Pancreas (tissue), 10 donors: ENCODE results near the gene SPOCK1. TPM values are rescaled to one million over a fixed set of nuclear protein-coding genes. Genes with fewer than 3 reads are reported as not detected.

ENCODE experiments used
- ATAC-seq, 4 donors: fragments of 200-7000 bp; cut with Tn5 transposase; one replicate each; pipeline versions ENCODE4 v1.8.0 to v1.9.1; 2020; ENCODE audit warnings: mild to moderate bottlenecking in 4 of 4, moderate library complexity in 4 of 4
- DNase-seq, 6 donors: peaks; one replicate each; pipeline ENCODE4 v3.0.0-alpha.2; 2020
- FAIRE-seq: peaks from 2 replicates; lab custom pipeline; 2012; peaks lifted over from hg19 to GRCh38; lab: Jason Lieb, UNC
- H3K27ac ChIP-seq, 4 donors: fragments of 200-600 bp; sonication (generic); 1 replicate in 3 of 4; 2 replicates in 1 of 4; pipeline versions ENCODE4 v1.5.0 to v1.8.0; 2020
- H3K27me3 ChIP-seq, 4 donors: fragments of 200-600 bp; one replicate each; pipeline ENCODE4 v1.8.0; 2021
- H3K36me3 ChIP-seq, 3 donors: fragments of 200-600 bp; sonication (generic) in 1 of 3; one replicate each; pipeline versions ENCODE4 v1.5.0 to v1.8.0; 2020 to 2021
- H3K4me1 ChIP-seq, 3 donors: fragments of 200-600 bp; one replicate each; pipeline ENCODE4 v1.8.0; 2021
- H3K4me3 ChIP-seq, 4 donors: fragments of 200-600 bp; sonication (generic) in 2 of 4; one replicate each; pipeline versions ENCODE4 v1.5.0 to v1.8.0; 2020 to 2021
- H3K9me3 ChIP-seq, 4 donors: fragments of 200-600 bp; one replicate each; pipeline ENCODE4 v1.8.0; 2021
- CTCF ChIP-seq, 4 donors: fragments of 200-600 bp; sonication (generic) in 3 of 4; IDR thresholded peaks; one replicate each; pipeline versions ENCODE4 v1.5.0 to v1.8.0; 2021; ENCODE audit warnings: antibody characterized with exemption in 4 of 4
- WGBS, 2 donors: extraction: QIAGEN DNeasy Blood & Tissue Kit; methylation state at CpG; one replicate each; pipeline ENCODE4 v1.1.7; 2013; 5-methylcytosine and 5-hydroxymethylcytosine counted together
- intact Hi-C, 3 donors: fragments of 100-400 bp; cut with DNase I; formaldehyde crosslinking; loops; one replicate each; pipeline versions ENCODE4 v1.11.1 to v1.14.2; 2022
- polyA plus RNA-seq, 2 donors: library from polyadenylated mRNA; stranded (reverse); fragments of 200-250 nt; gene quantifications; one replicate each; pipeline ENCODE4 v1.2.3, GENCODE V29; 2013
- total RNA-seq, 6 donors: library from RNA; stranded (reverse); fragmentation: NEBNext Ultra II Directional in 4 of 6; extraction: Animal tissue kit (Norgen Biotek cat#: 25700) in 4 of 6; gene quantifications; one replicate each; pipeline versions ENCODE4 v1.2.1 to v1.2.4, GENCODE V29; 2021 to 2023
- donor health status: healthy with polysubstance abuse.
- donor health status: DM: no; HTN: no; CAD: no; lungs with moderate emphysema.
- donor health status: DM: no; HTN: no; CAD: no.
- donor health status: control.
- donor health status: control.
- donor health status: Bipolar disorder and iron deficiency.
- donor health status: DM: yes; HTN: yes; CAD: no.
- donor health status: DM: no; HTN: no; CAD: no.
- donor health status: DM: no; HTN: no; CAD: no.
- donor health status: DM: yes; HTN: yes; CAD: no.

SPOCK1 gene
- total and polyA plus RNA-seq, 8 donors = 1.7 to 16.5 (median 5.3) TPM

GRCh38 chr5:137069358-137069757 is 429.8 kb downstream of the SPOCK1 start:
- no peaks in the 10 kb centered on the region for H3K27me3 ChIP-seq
- FAIRE-seq = no peak
- no peak for ATAC-seq
- no peaks in the 10 kb centered on the region for H3K9me3 ChIP-seq
- H3K4me3 ChIP-seq = no peak overlapping the region
- no peak for DNase-seq
- intact Hi-C loops = no loop called here
- WGBS, 2 donors = 91 to 93% methylated on average over 12 of the region's 12 CpGs
- H3K4me1 ChIP-seq = peaks cover 14 to 24% (median 18%) of the 10 kb centered on the region in 3 donors
- TF ChIP-seq CTCF (IDR thresholded peaks at IDR 0.05) = no peak
- no peak overlapping the region for H3K27ac ChIP-seq
- no peaks in the 10 kb centered on the region for H3K36me3 ChIP-seq

GRCh38 chr5:137061382-137061781 is 437.7 kb downstream of the SPOCK1 start:
- DNase-seq = no peak
- no peak for FAIRE-seq
- H3K4me1 ChIP-seq = no peaks in the 10 kb centered on the region
- H3K9me3 ChIP-seq = no peaks in the 10 kb centered on the region
- no peaks in the 10 kb centered on the region for H3K27me3 ChIP-seq
- no peak for ATAC-seq
- intact Hi-C loops = no loop called here
- no peak overlapping the region for H3K27ac ChIP-seq
- no peak for TF ChIP-seq CTCF (IDR thresholded peaks at IDR 0.05)
- H3K4me3 ChIP-seq = no peak overlapping the region
- WGBS, 2 donors = 64 to 67% methylated on average over 4 of the region's 4 CpGs
- no peaks in the 10 kb centered on the region for H3K36me3 ChIP-seq

- no peak for FAIRE-seq
Observed at GRCh38 chr5:137058089-137058488, 441.0 kb downstream of the SPOCK1 start.

GRCh38 chr5:137056676-137057075 is 442.4 kb downstream of the SPOCK1 start:
- TF ChIP-seq CTCF (IDR thresholded peaks at IDR 0.05) = no peak
- DNase-seq = no peak
- no peak overlapping the region for H3K4me3 ChIP-seq
- no peak overlapping the region for H3K27ac ChIP-seq
- no peaks in the 10 kb centered on the region for H3K36me3 ChIP-seq
- ATAC-seq = no peak
- H3K9me3 ChIP-seq = no peaks in the 10 kb centered on the region
- WGBS, 2 donors = 82 to 100% methylated on average over 2 of the region's 2 CpGs
- no peaks in the 10 kb centered on the region for H3K27me3 ChIP-seq
- intact Hi-C loops = no loop called here
- H3K4me1 ChIP-seq = no peaks in the 10 kb centered on the region
- FAIRE-seq = no peak

More at GRCh38 chr5:137058089-137058488, 441.0 kb downstream of the SPOCK1 start:
- Histone ChIP-seq H3K36me3 (no peaks in the 10 kb centered on the region), H3K9me3 (no peaks in the 10 kb centered on the region), H3K4me1 (no peaks in the 10 kb centered on the region), H3K27me3 (no peaks in the 10 kb centered on the region), H3K4me3 (no peak overlapping the region), H3K27ac (no peak overlapping the region)
- TF ChIP-seq CTCF (IDR thresholded peaks at IDR 0.05) = no peak
- ATAC-seq (no peak), DNase-seq (no peak)
- WGBS, 2 donors = 83 to 91% methylated on average over 4 of the region's 4 CpGs
- intact Hi-C loops = no loop called here

- no peak overlapping the region for H3K4me3 ChIP-seq
- no peak for FAIRE-seq
- WGBS, 2 donors = 76 to 82% methylated on average over 2 of the region's 2 CpGs
- H3K36me3 ChIP-seq = no peaks in the 10 kb centered on the region
- no peak for ATAC-seq
- intact Hi-C loops = no loop called here
- no peak for TF ChIP-seq CTCF (IDR thresholded peaks at IDR 0.05)
- no peak for DNase-seq
- H3K27me3 ChIP-seq = no peaks in the 10 kb centered on the region
- no peaks in the 10 kb centered on the region for H3K9me3 ChIP-seq
- H3K4me1 ChIP-seq = no peaks in the 10 kb centered on the region
- H3K27ac ChIP-seq = no peak overlapping the region
Observed at GRCh38 chr5:137055271-137055872, 443.8 kb downstream of the SPOCK1 start.
